ENCODE results near the gene BAZ1B. TPM values are rescaled to one million over a fixed set of nuclear protein-coding genes. Genes with fewer than 3 reads are reported as not detected.
"Not testable (repeated sequence)": the region's sequence is repeated elsewhere in the genome, so short reads cannot be mapped to it uniquely, and the experiment has no call there.

The BAZ1B gene
- polyA plus RNA-seq, 1 donor = 45.5 TPM

GRCh38 chr7:73426016-73426415 is 96.1 kb downstream of the BAZ1B start:
- DNase-seq (ENCODE audit: low read depth) = no peak

- no peak for DNase-seq (ENCODE audit: low read depth)
Measured at GRCh38 chr7:73425356-73425983, 96.6 kb downstream of the BAZ1B start.

DNA sequence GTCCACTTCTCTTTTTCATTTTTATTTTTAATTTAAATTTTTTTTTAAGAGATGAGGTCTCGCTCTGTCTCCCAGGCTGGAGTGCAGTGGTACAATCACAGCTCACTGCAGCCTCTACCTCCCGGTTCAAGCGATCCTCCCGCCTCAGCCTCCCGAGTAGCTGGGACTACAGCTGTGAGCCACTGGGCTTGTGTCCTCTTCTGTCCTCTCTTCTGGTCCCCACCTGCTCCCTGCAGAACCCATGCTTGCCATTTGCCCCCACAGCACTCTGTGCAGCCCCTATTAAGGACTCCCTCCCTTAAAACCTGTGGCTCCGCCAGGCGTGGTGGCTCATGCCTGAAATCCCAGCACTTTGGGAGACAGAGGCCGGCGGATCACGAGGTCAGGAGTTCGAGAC is 97.6 kb downstream of the BAZ1B start:
- no peak for DNase-seq (ENCODE audit: low read depth)

DNA sequence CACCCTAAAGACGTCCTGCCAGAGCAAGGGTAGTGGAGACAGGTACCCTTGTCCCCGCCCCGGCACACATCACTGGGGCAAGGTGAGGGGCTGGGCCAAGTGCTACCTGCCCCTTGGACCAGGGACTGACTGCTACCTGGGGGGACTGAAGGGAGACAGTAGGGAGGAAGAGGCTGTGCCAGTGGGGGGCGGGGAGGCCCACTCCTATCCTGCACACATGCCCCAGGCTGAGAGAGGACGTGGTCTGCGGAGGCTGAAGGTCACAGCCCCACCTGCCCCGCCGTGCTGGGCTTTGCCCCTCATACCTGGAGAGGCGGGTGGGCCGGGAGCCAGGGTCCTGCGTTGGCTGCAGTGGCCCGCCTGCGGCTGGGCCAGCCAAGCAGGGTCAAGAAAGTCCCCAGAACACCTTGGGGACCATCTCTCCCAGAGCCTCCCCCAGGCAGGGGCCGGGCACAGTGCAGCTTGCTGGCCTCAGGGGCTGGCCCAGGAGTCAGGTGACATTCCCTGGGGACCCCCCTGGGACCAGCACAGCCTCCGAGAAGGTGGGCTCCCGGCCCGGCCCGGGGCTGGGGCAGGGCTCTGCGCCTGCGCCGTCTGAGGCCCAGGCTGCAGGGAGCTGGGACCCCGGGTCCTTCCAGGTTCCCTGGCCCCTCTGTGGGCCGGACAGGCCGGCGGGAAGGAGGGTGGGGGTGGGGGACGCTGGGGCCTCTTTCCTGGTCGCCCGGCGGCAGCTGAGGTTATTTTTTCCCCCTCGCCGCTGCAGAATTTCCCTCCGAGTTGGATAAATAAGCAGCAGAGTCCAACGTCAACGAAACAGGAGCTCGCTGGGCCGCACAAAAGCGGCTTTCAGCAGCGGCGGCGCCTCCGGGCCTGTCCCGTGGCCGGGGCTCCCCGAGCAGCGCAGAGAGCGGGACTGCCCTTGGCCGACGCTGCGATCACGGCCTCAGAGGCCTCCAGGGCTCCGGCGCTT is 98.3 kb downstream of the BAZ1B start:
- DNase-seq (ENCODE audit: low read depth) = no peak

DNA sequence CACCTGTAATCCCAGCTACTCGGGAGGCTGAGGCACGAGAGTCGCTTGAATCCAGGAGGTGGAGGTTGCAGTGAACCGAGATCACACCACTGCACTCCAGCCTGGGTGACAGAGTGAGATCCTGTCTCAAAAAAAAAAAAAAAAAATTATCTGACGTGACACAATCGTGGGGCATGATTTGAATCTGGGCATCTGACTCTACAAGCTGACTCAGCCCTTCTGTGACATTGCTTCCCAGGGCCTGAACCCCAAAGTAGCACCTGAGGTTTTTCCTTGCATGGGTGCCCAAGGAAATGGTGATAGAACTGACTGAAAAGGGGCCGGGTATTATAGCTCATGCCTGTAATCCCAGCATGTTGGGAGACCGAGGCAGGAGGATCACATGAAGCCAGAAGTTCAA is 101.5 kb downstream of the BAZ1B start:
- DNase-seq (ENCODE audit: low read depth) = not testable (repeated sequence)

GRCh38 chr7:73420016-73420415 is 102.1 kb downstream of the BAZ1B start:
- not testable (repeated sequence) for DNase-seq (ENCODE audit: low read depth)

DNA sequence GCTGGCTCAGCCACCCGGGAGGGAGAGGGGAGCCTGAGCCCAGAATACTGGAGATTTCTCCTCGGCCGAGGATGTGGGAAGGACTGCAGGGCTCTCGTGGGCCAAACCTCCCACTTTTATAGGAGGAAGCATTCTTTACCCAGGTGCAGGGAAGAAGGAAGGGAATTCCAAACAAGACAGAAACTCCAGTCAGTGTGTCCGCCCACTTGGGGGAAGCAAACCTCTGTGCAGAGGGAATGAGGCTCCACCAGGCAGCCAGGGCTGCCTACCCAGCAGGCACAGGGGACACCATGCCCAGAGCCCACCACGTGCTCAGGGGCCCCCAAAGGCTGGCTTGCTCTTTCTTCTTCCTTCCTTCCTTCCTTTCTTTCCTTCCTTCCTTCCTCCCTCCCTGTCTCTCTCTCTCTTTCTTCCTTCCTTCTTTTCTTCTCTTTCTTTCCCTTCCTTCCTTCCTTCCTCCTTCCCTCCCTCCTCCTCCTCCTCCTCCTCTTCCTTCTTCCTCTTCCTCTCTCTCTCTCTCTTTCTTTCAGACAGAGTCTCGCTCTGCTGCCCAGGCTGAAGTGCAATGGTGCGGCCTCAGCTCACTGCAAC is 103.9 kb downstream of the BAZ1B start:
- DNase-seq (ENCODE audit: low read depth) = no peak

- DNase-seq (ENCODE audit: low read depth) = not testable (repeated sequence)
Measured at GRCh38 chr7:73410541-73411131, 111.5 kb downstream of the BAZ1B start.

DNA sequence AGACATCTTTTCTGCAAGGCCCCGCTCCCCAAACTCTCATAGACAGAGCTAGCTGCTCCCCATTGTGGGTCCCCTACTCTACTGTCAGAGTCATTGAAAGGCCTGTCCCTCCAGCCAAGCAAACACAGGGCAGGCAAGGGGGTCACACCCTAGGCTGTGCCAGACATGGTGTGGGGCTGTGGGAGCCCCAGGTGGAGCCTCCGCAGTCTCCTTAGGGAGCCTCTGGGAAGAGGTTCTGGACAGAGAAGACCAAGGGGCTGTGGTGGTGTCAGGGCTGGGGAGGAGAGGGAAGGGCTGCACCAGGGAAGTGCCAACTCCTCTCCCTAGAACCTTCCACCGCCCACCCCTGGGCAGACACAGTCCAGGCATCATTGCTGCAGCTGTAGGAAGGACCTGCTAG is 117.2 kb downstream of the BAZ1B start:
- not testable (repeated sequence) for DNase-seq (ENCODE audit: low read depth)

DNA sequence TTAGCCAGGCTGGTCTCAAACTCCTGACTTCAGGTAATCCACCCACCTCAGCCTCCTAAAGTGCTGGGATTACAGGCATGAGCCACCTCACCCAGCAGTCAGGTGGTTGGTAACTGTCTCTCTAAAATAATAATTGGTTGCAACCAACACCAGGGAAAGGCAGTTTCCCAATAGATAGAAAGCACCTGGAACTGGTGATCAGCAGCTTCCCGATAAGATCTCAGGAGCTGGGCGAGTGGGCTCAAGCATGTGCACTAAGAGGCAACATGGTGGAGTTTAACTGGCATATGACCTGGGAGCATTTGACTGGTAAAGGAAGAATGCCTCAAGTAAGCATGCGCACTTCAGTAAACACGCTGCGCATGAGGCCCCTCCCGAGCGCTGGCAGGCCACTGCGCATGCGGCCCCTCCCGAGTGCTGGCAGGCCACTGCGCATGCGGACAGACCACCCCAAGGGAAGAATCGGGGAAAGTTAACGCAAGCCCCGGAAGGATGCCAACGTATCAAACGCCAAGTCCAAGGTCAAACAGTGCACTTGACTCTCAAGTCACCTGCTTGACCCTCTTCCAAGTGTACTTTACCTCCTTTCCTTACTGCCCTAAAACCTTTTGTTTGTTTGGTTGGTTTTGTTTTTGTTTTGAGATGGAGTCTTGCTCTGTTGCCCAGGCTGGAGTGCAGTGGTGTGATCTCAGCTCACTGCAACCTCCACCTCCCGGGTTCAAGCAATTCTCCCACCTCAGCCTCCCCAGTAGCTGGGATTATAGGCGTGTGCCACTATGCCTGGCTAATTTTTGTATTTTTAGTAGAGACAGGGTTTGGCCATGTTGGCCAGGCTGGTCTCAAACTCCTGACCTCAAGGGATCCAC is 122.7 kb downstream of the BAZ1B start:
- not testable (repeated sequence) for DNase-seq (ENCODE audit: low read depth)

DNA sequence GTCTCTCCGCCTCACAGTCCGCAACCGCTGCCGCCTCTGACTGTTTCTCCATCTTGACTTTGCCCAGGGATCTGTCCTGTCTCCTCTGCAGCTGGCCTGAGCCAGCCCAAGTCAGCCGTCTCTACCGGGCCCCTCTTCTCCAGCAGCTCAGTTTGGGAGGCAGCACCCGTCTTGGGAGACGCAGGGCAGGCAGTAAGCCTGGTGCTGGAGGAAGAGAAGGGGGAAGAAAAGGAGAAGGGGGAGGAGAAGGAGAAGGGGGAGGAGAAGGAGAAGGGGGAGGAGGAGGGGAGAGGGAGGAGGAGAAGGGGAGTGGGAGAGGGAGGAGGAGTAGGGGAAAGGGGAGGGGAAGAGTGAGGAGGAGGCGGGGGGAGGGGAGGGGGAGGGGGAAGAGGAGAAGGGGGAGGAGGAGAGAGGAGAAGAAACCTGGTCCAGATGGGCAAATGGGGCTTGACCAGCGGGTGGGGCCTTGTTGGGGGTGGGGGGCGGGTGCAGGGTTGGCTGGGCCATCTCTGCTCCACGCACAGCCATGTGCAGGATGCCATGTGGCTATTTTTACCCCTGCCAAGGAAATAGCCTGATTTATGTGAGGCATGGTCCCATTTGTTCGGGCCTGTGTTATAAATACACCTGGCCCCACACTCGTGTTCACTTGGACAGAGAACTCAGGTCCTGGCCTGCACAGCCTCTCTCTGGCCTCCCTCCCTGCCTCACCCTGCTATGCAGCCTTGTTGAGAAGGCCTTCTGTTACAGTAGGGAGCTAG is 124.4 kb downstream of the BAZ1B start:
- DNase-seq (ENCODE audit: low read depth) = no peak

GRCh38 chr7:73395538-73396503 is 126.3 kb downstream of the BAZ1B start:
- no peak for DNase-seq (ENCODE audit: low read depth)

DNA sequence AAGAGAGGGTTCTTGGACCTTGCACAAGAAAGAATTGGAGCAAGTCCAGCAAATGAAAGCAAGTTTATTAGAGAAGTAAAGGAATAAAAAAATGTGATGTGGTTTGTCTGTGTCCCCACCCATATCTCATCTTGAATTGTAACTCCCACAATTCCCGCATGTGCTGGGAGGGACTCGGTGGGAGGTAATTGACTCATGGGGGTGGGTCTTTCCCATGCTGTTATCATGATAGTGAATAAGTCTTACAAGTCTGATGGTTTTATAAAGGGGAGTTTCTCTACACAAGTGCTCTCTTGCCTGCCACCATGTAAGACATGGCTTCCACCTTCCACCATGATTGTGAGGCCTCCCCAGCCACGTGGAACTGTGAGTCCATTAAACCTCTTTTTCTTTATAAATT is 127.7 kb downstream of the BAZ1B start:
- no peak for DNase-seq (ENCODE audit: low read depth)

- no peak for DNase-seq (ENCODE audit: low read depth)
Measured at GRCh38 chr7:73391396-73391795, 130.7 kb downstream of the BAZ1B start.

Other genes starting within 250 kb of the BAZ1B start
- 21.1 TPM for gene NSUN5, start 213.5 kb downstream of the BAZ1B start, polyA plus RNA-seq (ENCODE audit: insufficient read length)
- 0.67 TPM for gene TRIM50, start 194.2 kb downstream of the BAZ1B start, polyA plus RNA-seq (ENCODE audit: insufficient read length)
- 0.23 TPM for gene FKBP6, start 194.1 kb downstream of the BAZ1B start, polyA plus RNA-seq (ENCODE audit: insufficient read length)
- 18.6 TPM for gene FZD9, start 88.5 kb downstream of the BAZ1B start, polyA plus RNA-seq (ENCODE audit: insufficient read length)
- 38.4 TPM for gene BCL7B, start 35.4 kb upstream of the BAZ1B start, polyA plus RNA-seq (ENCODE audit: insufficient read length)
- 23.5 TPM for gene TBL2, start 56.3 kb upstream of the BAZ1B start, polyA plus RNA-seq (ENCODE audit: insufficient read length)
- 0.10 TPM for gene MLXIPL, start 102.2 kb upstream of the BAZ1B start, polyA plus RNA-seq (ENCODE audit: insufficient read length)
- gene VPS37D, start 145.5 kb upstream of the BAZ1B start, polyA plus RNA-seq (ENCODE audit: insufficient read length) = 2.8 TPM
- gene DNAJC30, start 161.2 kb upstream of the BAZ1B start, polyA plus RNA-seq (ENCODE audit: insufficient read length) = 6.3 TPM
- gene BUD23, start 161.3 kb upstream of the BAZ1B start, polyA plus RNA-seq (ENCODE audit: insufficient read length) = 83.7 TPM
- gene STX1A, start 197.4 kb upstream of the BAZ1B start, polyA plus RNA-seq (ENCODE audit: insufficient read length) = 13.5 TPM
- gene ABHD11, start 216.5 kb upstream of the BAZ1B start, polyA plus RNA-seq (ENCODE audit: insufficient read length) = 10.7 TPM
- 0.14 TPM for gene CLDN3, start 248.0 kb upstream of the BAZ1B start, polyA plus RNA-seq (ENCODE audit: insufficient read length)

Data from forelimb muscle (tissue), 1 donor.